DMS114 treated with DMSO at 0.1 percent for 48 hours (cell line): Measurements from ENCODE around the gene ZGRF1.
"Not testable (repeated sequence)": the region's sequence is repeated elsewhere in the genome, so short reads cannot be mapped to it uniquely, and the experiment has no call there.

Experiments used
- DNase-seq: peaks from one replicate; lab custom pipeline; 2025; ENCODE audit not compliant: unreplicated experiment; lab: John Stamatoyannopoulos, UW

The ZGRF1 gene

DNA sequence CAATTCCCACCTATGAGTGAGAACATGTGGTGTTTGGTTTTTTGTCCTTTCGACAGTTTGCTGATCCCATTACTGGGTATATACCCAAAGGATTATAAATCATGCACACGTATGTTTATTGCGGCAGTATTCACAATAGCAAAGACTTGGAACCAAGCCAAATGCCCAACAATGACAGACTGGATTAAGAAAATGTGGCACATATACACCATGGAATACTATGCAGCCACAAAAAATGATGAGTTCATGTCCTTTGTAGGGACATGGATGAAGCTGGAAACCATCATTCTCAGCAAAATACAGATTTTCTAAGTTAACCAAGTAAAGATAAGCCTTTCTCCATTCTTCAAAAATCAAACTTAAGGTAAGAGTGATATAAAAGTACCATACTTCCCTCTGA, 82.4 kb downstream of the ZGRF1 start:
- not testable (repeated sequence) for DNase-seq

GRCh38 chr4:112552668-112553067, 84.0 kb downstream of the ZGRF1 start:
- DNase-seq: no peak

- no peak for DNase-seq
Measured at GRCh38 chr4:112550728-112551127, 86.0 kb downstream of the ZGRF1 start.

- DNase-seq: no peak
Measured at GRCh38 chr4:112546476-112546875, 90.2 kb downstream of the ZGRF1 start.

DNA sequence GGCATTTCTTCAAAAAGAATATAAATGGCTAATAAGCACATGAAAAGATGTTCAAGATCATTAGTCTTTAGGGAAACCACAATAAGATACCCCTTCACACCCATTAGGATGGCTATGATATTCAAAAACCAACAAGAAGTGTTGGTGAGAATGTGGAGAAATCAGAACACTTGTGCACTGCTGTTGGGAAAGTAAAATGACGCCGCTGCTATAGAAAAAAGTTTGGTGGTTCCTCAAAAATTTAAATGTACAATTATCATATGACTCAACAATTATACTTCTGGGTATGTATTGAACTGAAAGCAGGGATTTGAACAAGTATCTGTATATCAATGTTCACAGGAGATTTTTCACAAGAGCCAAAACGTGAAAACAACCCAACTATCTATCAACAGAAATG, 91.4 kb downstream of the ZGRF1 start:
- DNase-seq: no peak

DNA sequence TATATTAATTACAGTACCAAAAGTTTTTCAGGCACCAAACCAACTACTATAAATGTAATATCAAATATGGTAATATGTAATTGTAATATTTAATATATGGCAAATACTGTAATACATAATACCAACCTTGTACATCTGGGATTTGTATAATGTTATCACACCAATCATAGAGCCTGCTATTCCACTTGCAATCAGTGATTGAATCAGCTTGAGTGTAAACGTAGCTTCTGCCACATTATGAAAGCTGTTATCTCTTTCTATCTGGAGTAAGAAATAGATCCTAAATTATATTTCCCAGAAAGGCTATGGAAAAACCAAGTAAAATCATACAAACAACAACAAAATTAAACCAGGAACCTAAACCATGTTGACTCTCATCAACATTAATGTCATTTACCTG, 96.0 kb downstream of the ZGRF1 start:
- DNase-seq: no peak

DNA sequence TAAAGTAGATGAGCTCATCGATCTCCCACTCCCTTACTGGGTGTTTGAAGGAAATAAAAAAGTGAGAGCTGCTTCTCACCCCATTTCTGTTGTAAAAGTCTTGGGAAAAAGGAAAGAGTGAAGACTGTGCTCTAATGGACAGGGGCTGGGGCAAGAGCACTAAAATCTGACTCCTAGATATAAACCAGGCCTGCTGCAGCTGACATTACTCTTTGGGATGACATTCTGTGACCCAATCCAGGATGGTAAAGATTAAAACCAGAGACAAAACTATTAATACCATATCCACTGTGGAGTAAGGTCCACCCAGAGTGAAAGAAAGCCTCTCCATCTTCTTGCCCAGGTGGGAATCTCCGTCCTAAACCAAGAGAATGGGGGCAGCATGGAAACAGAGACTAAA, 100.6 kb downstream of the ZGRF1 start:
- no peak for DNase-seq

GRCh38 chr4:112532267-112532666, 104.4 kb downstream of the ZGRF1 start:
- no peak for DNase-seq

DNA sequence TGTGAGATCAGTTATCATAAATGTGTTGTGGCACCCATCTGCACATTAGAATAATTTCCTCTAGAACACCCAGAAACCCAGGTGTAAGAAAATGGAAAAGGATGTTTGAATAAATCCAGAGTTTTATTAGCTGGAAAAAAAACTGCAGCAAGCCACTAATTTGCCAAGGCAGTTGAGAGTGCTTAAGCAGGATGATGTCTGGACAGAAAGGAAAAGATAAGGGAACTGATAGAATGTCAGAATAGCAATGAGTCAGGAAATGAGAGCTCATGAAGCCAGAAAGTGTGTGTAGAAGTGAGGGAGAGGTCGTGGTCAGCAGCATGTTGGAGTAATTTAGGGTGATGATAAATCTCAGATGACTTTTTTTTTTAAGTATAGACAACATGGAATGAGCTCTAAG, 105.6 kb downstream of the ZGRF1 start:
- DNase-seq: no peak

- no peak for DNase-seq
Measured at GRCh38 chr4:112526061-112526460, 110.6 kb downstream of the ZGRF1 start.

DNA sequence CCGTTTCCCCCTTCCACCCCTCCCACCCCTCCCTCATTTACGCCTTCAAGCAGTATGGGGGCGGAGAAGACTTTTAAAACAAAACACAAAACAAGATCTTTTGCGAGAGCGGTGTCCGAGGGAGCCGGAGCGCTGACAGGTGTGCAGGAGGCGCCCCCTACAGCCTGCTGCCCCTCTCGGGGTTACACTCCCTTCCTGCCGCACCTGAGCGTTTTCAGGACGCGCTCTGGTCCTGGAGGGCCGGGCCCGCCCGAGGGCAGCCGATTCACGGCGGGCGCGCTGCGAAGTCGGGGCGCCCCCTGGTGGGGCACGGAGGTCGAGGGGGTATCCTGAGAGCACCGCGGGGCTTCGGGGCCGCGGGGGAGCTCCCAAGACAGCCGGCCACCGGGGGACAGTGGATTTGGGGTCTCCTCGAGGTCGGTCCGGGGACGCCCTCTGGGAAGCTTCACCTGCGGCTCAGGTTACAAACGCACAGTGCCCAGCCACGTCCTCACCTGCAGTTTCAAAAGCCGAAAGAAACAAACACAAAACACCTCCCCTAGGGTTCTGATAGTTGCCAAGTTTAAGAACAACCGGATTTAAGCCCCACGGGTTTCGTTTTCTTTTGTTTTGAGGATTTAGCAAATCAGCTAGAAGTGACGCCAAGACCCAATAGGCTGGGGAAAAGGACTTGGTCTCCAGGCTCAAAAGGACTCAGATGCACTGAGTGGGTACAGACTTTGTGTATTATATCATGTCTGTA, 112.8 kb downstream of the ZGRF1 start:
- no peak for DNase-seq

DNA sequence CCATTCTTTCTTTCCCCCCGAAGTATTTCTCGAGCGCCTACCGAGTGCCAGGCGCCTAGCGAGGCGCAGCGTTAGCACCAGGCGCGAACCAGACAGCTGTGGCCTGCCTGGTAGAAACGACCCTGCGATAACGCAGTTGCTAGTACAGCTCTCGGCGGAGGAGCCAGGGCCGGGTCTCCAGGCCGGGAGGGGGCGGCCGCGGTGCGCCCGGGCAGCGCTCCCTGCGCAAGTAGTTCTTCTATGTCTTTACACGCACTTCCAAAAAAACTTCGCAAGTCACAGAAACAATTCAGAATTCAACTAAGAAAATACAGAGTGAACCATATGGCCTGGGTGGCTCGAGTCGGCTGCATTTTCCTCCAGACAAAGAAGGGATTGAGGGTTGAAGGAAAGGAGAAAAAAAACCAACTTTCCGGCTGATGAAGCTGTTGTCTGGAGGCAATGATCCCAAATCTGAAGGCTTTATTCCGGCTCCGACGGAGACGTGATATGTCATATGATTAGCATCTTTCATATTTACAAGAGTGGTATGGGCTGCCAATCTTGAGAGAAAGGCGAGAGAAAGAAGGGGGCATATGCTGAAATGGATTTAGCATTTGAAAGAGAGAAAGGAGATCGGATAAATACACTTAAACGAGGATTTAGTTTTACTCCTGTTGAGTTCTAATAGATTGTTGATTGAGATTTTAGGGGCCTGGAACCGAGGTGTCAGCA, 113.5 kb downstream of the ZGRF1 start:
- no peak for DNase-seq

GRCh38 chr4:112522431-112522830, 114.3 kb downstream of the ZGRF1 start:
- not testable (repeated sequence) for DNase-seq

- no peak for DNase-seq
Measured at GRCh38 chr4:112521123-112522023, 115.3 kb downstream of the ZGRF1 start.

DNA sequence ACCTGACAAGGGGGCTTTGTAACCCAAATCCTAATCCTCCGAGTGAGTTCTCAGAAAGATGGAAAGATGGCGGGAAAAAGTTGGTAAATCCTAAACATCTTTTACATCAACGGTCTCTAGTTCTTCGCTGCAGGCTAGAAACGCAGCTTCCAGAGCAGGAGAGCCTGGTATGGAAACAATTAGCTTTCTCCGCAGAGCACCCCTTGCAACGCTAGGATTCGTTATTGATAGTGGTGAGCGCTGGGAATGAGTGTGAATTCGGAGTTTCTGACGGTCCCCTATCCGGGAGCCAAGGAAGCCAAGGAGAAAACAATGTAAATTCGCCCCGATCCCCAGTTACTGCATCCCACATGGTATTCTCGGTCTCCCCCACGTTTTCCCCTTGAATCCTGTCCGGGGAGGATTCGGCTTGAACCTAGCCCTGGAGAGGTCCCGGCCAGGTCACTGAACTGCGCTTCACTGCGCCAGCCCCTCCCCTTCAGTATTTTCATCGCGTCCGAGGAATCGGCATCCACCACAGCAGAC, 116.0 kb downstream of the ZGRF1 start:
- DNase-seq: no peak

- no peak for DNase-seq
Measured at GRCh38 chr4:112519689-112520597, 116.8 kb downstream of the ZGRF1 start.

DNA sequence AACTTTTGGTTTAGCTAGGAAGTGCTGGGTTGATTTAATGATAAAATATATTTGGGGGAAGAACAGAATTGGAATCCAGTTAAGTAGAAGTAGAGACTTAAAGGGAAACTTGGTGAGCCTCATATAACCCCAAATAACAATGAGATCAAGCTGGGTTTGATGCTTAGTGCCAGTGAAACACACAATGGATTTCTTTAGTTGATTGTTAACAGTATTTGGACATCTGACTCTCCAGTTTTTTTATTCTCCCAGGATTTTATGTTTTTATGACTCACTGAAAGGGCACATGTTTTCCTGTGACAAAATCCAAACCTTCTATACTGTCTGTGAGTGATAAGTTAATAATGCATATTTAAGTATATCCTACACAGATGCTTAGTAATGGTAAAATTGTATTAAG, 118.0 kb downstream of the ZGRF1 start:
- no peak for DNase-seq

- no peak for DNase-seq
Measured at GRCh38 chr4:112517911-112518310, 118.8 kb downstream of the ZGRF1 start.

DNA sequence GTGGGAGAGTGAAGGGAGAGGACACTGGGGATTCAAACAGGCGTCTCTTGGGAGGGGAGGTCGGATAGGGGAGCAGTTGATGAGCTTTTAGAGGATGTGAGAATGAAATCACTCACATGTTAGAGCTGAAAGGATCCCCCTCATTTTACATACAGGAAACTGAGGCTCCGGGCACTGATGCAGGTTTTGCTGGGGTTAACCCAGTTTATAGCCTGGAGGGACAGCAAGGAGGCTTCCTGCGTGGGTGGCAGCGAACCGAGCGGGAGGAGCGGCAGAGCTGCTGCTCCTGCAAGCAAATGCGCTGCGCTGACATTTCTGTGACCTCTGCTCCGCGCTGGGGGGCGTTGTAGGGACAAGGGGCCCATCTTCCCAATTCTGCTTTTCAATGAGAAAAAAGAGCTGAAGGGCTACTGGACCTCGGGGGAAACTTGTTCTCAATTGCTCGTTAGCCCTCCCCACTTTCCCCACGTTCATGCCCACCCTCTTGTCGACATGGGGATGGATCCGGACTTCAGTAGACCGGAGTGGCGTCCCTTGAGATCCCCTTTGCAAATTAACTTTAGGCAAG, 119.6 kb downstream of the ZGRF1 start:
- no peak for DNase-seq

- no peak for DNase-seq
Measured at GRCh38 chr4:112516471-112517066, 120.1 kb downstream of the ZGRF1 start.
